NT2/D1 (cell line): ENCODE data around the gene CDK11B.
"Not testable (repeated sequence)": the region's sequence is repeated elsewhere in the genome, so short reads cannot be mapped to it uniquely, and the experiment has no call there.

Experiments used
- SUZ12 ChIP-seq: IDR thresholded peaks from 2 replicates; pipeline ENCODE4 v1.6.1; 2011; ENCODE audit not compliant: insufficient read length, insufficient read depth; ENCODE audit errors: extremely low read depth
- YY1 ChIP-seq: IDR thresholded peaks from 2 replicates; pipeline ENCODE4 v1.6.1; 2011; ENCODE audit not compliant: insufficient read length, insufficient read depth

DNA sequence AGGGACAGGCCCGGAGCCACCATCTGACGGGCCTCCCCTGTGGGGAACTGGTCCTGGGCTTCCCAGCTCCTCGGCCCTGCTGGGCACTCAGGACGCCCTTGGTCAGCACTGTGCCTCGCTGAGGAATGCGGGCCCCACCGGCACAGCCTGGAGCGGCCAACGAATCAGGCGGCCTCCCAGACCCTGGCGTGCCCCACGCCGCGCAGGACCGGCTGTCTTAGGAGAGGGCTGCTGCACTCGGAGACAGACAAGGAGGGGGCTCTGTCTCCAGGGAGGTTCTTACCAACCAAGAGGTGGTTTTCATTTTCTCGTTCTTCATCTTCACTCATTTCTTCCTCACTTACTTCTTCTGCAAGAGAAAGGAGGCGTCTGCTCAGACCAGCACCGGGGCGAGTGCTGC is 49.1 kb upstream of the CDK11B start:
- not testable (repeated sequence) for TF ChIP-seq YY1, SUZ12
